ENCODE data around the gene MYO16. TPM values are rescaled to one million over a fixed set of nuclear protein-coding genes. Genes with fewer than 3 reads are reported as not detected.
"Not testable (repeated sequence)": the region's sequence is repeated elsewhere in the genome, so short reads cannot be mapped to it uniquely, and the experiment has no call there.

MYO16 gene
- total RNA-seq, 1 experiment from 2014 or later, result 0.05 TPM

GRCh38 chr13:108987944-108988343, 358.5 kb downstream of the MYO16 start:
- H3K36me3 ChIP-seq, result no peaks in the 10 kb centered on the region
- H3K27me3 ChIP-seq (replicated peaks), result peaks cover 18% of the 10 kb centered on the region; the same call in 1 of the 2 replicates
- no peak overlapping the region for H3K4me3 ChIP-seq
- no peaks in the 10 kb centered on the region for H3K9me3 ChIP-seq (replicated peaks)
- no peak for DNase-seq (ENCODE audit: low read depth in 1 of 2, low spot score in 2 of 2)
- H3K27ac ChIP-seq, result no peak overlapping the region
- H3K4me1 ChIP-seq (replicated peaks), result no peaks in the 10 kb centered on the region

- not testable (repeated sequence) for H3K9me3 ChIP-seq (replicated peaks); H3K36me3 ChIP-seq; H3K27ac ChIP-seq; H3K4me3 ChIP-seq; H3K4me1 ChIP-seq (replicated peaks)
- H3K27me3 ChIP-seq (replicated peaks), result peaks cover 24% of the 10 kb centered on the region; the same call in 1 of the 2 replicates
- peak in 1 of 2 experiments; percentile 42 for DNase-seq (ENCODE audit: low read depth in 1 of 2, low spot score in 2 of 2)
These were observed 362.0 kb downstream of the MYO16 start for GRCh38 chr13:108991416-108991815.

- Histone ChIP-seq H3K36me3 (no peaks in the 10 kb centered on the region), H3K9me3 (replicated peaks) (no peaks in the 10 kb centered on the region), H3K4me1 (replicated peaks) (no peaks in the 10 kb centered on the region), H3K27ac (no peak overlapping the region), H3K27me3 (replicated peaks) (peaks cover 24% of the 10 kb centered on the region; the same call in 1 of the 2 replicates), H3K4me3 (no peak overlapping the region)
- DNase-seq (ENCODE audit: low read depth in 1 of 2, low spot score in 2 of 2), result no peak
These were observed 363.9 kb downstream of the MYO16 start for GRCh38 chr13:108993346-108993745.

- H3K4me1 ChIP-seq (replicated peaks), result no peaks in the 10 kb centered on the region
- no peaks in the 10 kb centered on the region for H3K36me3 ChIP-seq
- no peaks in the 10 kb centered on the region for H3K9me3 ChIP-seq (replicated peaks)
- DNase-seq (ENCODE audit: low read depth in 1 of 2, low spot score in 2 of 2), result no peak
- no peak overlapping the region for H3K4me3 ChIP-seq
- 0 out of 2 replicates have a peak, but pooled peaks cover 14% of the 10 kb centered on the region for H3K27me3 ChIP-seq (replicated peaks)
- H3K27ac ChIP-seq, result no peak overlapping the region
These were observed 367.0 kb downstream of the MYO16 start for GRCh38 chr13:108996430-108996829.

- Histone ChIP-seq H3K36me3 (no peaks in the 10 kb centered on the region), H3K4me1 (replicated peaks) (no peaks in the 10 kb centered on the region), H3K9me3 (replicated peaks) (no peaks in the 10 kb centered on the region), H3K4me3 (no peak overlapping the region), H3K27me3 (replicated peaks) (peaks cover 14% of the 10 kb centered on the region), H3K27ac (no peak overlapping the region)
- DNase-seq (ENCODE audit: low read depth in 1 of 2, low spot score in 2 of 2), result no peak
These were observed 370.8 kb downstream of the MYO16 start for GRCh38 chr13:109000207-109000606.

- Histone ChIP-seq H3K4me3 (no peak overlapping the region), H3K27me3 (replicated peaks) (peaks cover 38% of the 10 kb centered on the region), H3K27ac (no peak overlapping the region), H3K4me1 (replicated peaks) (no peaks in the 10 kb centered on the region), H3K9me3 (replicated peaks) (peaks cover 3% of the 10 kb centered on the region), H3K36me3 (no peaks in the 10 kb centered on the region)
- DNase-seq (ENCODE audit: low read depth in 1 of 2, low spot score in 2 of 2), result no peak
These were observed 373.5 kb downstream of the MYO16 start for GRCh38 chr13:109002934-109003333.

GRCh38 chr13:109007946-109008345, 378.5 kb downstream of the MYO16 start:
- no peak overlapping the region for H3K27ac ChIP-seq
- H3K9me3 ChIP-seq (replicated peaks), result peaks cover 3% of the 10 kb centered on the region
- H3K27me3 ChIP-seq (replicated peaks), result peaks cover 62% of the 10 kb centered on the region
- DNase-seq (ENCODE audit: low read depth in 1 of 2, low spot score in 2 of 2), result no peak
- no peak overlapping the region for H3K4me3 ChIP-seq
- H3K36me3 ChIP-seq, result no peaks in the 10 kb centered on the region
- no peaks in the 10 kb centered on the region for H3K4me1 ChIP-seq (replicated peaks)

GRCh38 chr13:109009756-109010155, 380.3 kb downstream of the MYO16 start:
- Histone ChIP-seq H3K9me3 (replicated peaks) (peaks cover 3% of the 10 kb centered on the region), H3K4me1 (replicated peaks) (no peaks in the 10 kb centered on the region), H3K27me3 (replicated peaks) (peaks cover 53% of the 10 kb centered on the region), H3K27ac (no peak overlapping the region), H3K36me3 (no peaks in the 10 kb centered on the region), H3K4me3 (no peak overlapping the region)
- DNase-seq (ENCODE audit: low read depth in 1 of 2, low spot score in 2 of 2), result peak in 1 of 2 experiments; percentile 39

GRCh38 chr13:109010912-109011311, 381.5 kb downstream of the MYO16 start:
- H3K27me3 ChIP-seq (replicated peaks), result peaks cover 48% of the 10 kb centered on the region
- no peak overlapping the region for H3K4me3 ChIP-seq
- no peak overlapping the region for H3K27ac ChIP-seq
- H3K4me1 ChIP-seq (replicated peaks), result no peaks in the 10 kb centered on the region
- H3K36me3 ChIP-seq, result no peaks in the 10 kb centered on the region
- no peaks in the 10 kb centered on the region for H3K9me3 ChIP-seq (replicated peaks)
- DNase-seq (ENCODE audit: low read depth in 1 of 2, low spot score in 2 of 2), result peak; percentile 44 to 65

GRCh38 chr13:109012115-109012514, 382.7 kb downstream of the MYO16 start:
- DNase-seq (ENCODE audit: low read depth in 1 of 2, low spot score in 2 of 2), result peak in 1 of 2 experiments; percentile 70
- Histone ChIP-seq H3K36me3 (no peaks in the 10 kb centered on the region), H3K27ac (no peak overlapping the region), H3K27me3 (replicated peaks) (peaks cover 43% of the 10 kb centered on the region), H3K4me3 (no peak overlapping the region), H3K4me1 (replicated peaks) (no peaks in the 10 kb centered on the region), H3K9me3 (replicated peaks) (no peaks in the 10 kb centered on the region)

GRCh38 chr13:109021558-109021957, 392.1 kb downstream of the MYO16 start:
- H3K27ac ChIP-seq, result no peak overlapping the region
- H3K27me3 ChIP-seq (replicated peaks), result peaks cover 23% of the 10 kb centered on the region
- no peak for DNase-seq (ENCODE audit: low read depth in 1 of 2, low spot score in 2 of 2)
- H3K36me3 ChIP-seq, result no peaks in the 10 kb centered on the region
- H3K4me1 ChIP-seq (replicated peaks), result no peaks in the 10 kb centered on the region
- peaks cover 4% of the 10 kb centered on the region; the same call in 1 of the 2 replicates for H3K9me3 ChIP-seq (replicated peaks)
- H3K4me3 ChIP-seq, result no peak overlapping the region

- H3K4me3 ChIP-seq, result no peak overlapping the region
- no peak for DNase-seq (ENCODE audit: low read depth in 1 of 2, low spot score in 2 of 2)
- H3K27ac ChIP-seq, result no peak overlapping the region
- no peaks in the 10 kb centered on the region for H3K4me1 ChIP-seq (replicated peaks)
- H3K9me3 ChIP-seq (replicated peaks), result no peaks in the 10 kb centered on the region
- peaks cover 3% of the 10 kb centered on the region; the same call in 1 of the 2 replicates for H3K27me3 ChIP-seq (replicated peaks)
- H3K36me3 ChIP-seq, result no peaks in the 10 kb centered on the region
These were observed 395.2 kb downstream of the MYO16 start for GRCh38 chr13:109024611-109025010.

GRCh38 chr13:109026266-109026665, 396.9 kb downstream of the MYO16 start:
- Histone ChIP-seq H3K27me3 (replicated peaks) (peaks cover 17% of the 10 kb centered on the region), H3K4me1 (replicated peaks) (no peaks in the 10 kb centered on the region), H3K27ac (no peak overlapping the region), H3K9me3 (replicated peaks) (no peaks in the 10 kb centered on the region), H3K36me3 (no peaks in the 10 kb centered on the region), H3K4me3 (no peak overlapping the region)
- peak in 1 of 2 experiments; percentile 70 for DNase-seq (ENCODE audit: low read depth in 1 of 2, low spot score in 2 of 2)

GRCh38 chr13:109028624-109029023, 399.2 kb downstream of the MYO16 start:
- Histone ChIP-seq H3K9me3 (replicated peaks) (no peaks in the 10 kb centered on the region), H3K27ac (no peak overlapping the region), H3K36me3 (no peaks in the 10 kb centered on the region), H3K4me1 (replicated peaks) (no peaks in the 10 kb centered on the region), H3K27me3 (replicated peaks) (peaks cover 38% of the 10 kb centered on the region), H3K4me3 (no peak overlapping the region)
- peak in 1 of 2 experiments; percentile 37 for DNase-seq (ENCODE audit: low read depth in 1 of 2, low spot score in 2 of 2)

GRCh38 chr13:109033090-109033489, 403.7 kb downstream of the MYO16 start:
- Histone ChIP-seq H3K9me3 (replicated peaks) (no peaks in the 10 kb centered on the region), H3K27me3 (replicated peaks) (peaks cover 77% of the 10 kb centered on the region), H3K4me1 (replicated peaks) (no peaks in the 10 kb centered on the region), H3K36me3 (no peaks in the 10 kb centered on the region), H3K4me3 (no peak overlapping the region), H3K27ac (no peak overlapping the region)
- no peak for DNase-seq (ENCODE audit: low read depth in 1 of 2, low spot score in 2 of 2)

Data from SJSA1 (cell line).